ENCODE measurements around the gene P3H2.
"Not testable (repeated sequence)": the region's sequence is repeated elsewhere in the genome, so short reads cannot be mapped to it uniquely, and the experiment has no call there.

Gene P3H2

GRCh38 chr3:189982321-189982945 is 138.3 kb downstream of the P3H2 start:
- no peak for DNase-seq (ENCODE audit: low spot score)

GRCh38 chr3:189981668-189982067 is 139.0 kb downstream of the P3H2 start:
- no peak for DNase-seq (ENCODE audit: low spot score)

- no peak for DNase-seq (ENCODE audit: low spot score)
Measured at GRCh38 chr3:189978753-189979152, 141.9 kb downstream of the P3H2 start.

- no peak for DNase-seq (ENCODE audit: low spot score)
Measured at GRCh38 chr3:189977174-189977573, 143.5 kb downstream of the P3H2 start.

- DNase-seq (ENCODE audit: low spot score): no peak
Measured at GRCh38 chr3:189975391-189975990, 145.2 kb downstream of the P3H2 start.

- no peak for DNase-seq (ENCODE audit: low spot score)
Measured at GRCh38 chr3:189974359-189974758, 146.3 kb downstream of the P3H2 start.

- no peak for DNase-seq (ENCODE audit: low spot score)
Measured at GRCh38 chr3:189967254-189967865, 153.3 kb downstream of the P3H2 start.

GRCh38 chr3:189966843-189967242 is 153.9 kb downstream of the P3H2 start:
- DNase-seq (ENCODE audit: low spot score): no peak

- no peak for DNase-seq (ENCODE audit: low spot score)
Measured at GRCh38 chr3:189964623-189965332, 155.9 kb downstream of the P3H2 start.

GRCh38 chr3:189962466-189962865 is 158.2 kb downstream of the P3H2 start:
- DNase-seq (ENCODE audit: low spot score): no peak

- peak; percentile 80 for DNase-seq (ENCODE audit: low spot score)
Measured at GRCh38 chr3:189961522-189962161, 159.1 kb downstream of the P3H2 start.

- DNase-seq (ENCODE audit: low spot score): not testable (repeated sequence)
Measured at GRCh38 chr3:189961086-189961485, 159.6 kb downstream of the P3H2 start.

- no peak for DNase-seq (ENCODE audit: low spot score)
Measured at GRCh38 chr3:189954733-189955665, 165.7 kb downstream of the P3H2 start.

- DNase-seq (ENCODE audit: low spot score): no peak
Measured at GRCh38 chr3:189953551-189953950, 167.1 kb downstream of the P3H2 start.

GRCh38 chr3:189952272-189952671 is 168.4 kb downstream of the P3H2 start:
- DNase-seq (ENCODE audit: low spot score): no peak

GRCh38 chr3:189950258-189950657 is 170.4 kb downstream of the P3H2 start:
- DNase-seq (ENCODE audit: low spot score): no peak

GRCh38 chr3:189949580-189949979 is 171.1 kb downstream of the P3H2 start:
- DNase-seq (ENCODE audit: low spot score): no peak

GRCh38 chr3:189948724-189949045 is 172.0 kb downstream of the P3H2 start:
- DNase-seq (ENCODE audit: low spot score): no peak

- DNase-seq (ENCODE audit: low spot score): no peak
Measured at GRCh38 chr3:189947948-189948723, 172.6 kb downstream of the P3H2 start.

GRCh38 chr3:189947068-189947467 is 173.6 kb downstream of the P3H2 start:
- DNase-seq (ENCODE audit: low spot score): no peak
